Breast epithelium (tissue), 4 donors: ENCODE data around the gene MT1X. TPM values are rescaled to one million over a fixed set of nuclear protein-coding genes. Genes with fewer than 3 reads are reported as not detected.
"Not testable (repeated sequence)": the region's sequence is repeated elsewhere in the genome, so short reads cannot be mapped to it uniquely, and the experiment has no call there.

Experiments used
- DNase-seq, 2 donors: peaks; one replicate each; pipeline ENCODE4 v3.0.0-alpha.2; 2019; ENCODE audit warnings: low spot score in 2 of 2
- H3K27ac ChIP-seq, 2 donors: fragments of 200-600 bp; sonication (generic) in 1 of 2; one replicate each; pipeline ENCODE4 v1.5.1; 2016 to 2019; ENCODE audit warnings: mild to moderate bottlenecking in 1 of 2
- H3K27me3 ChIP-seq, 2 donors: fragments of 200-600 bp; sonication (generic) in 1 of 2; one replicate each; pipeline versions ENCODE4 v1.5.1 to v1.6.0; 2017 to 2019; ENCODE audit warnings: control low read depth in 1 of 2, mild to moderate bottlenecking in 1 of 2
- H3K36me3 ChIP-seq: fragments of 200-600 bp; one replicate; pipeline ENCODE4 v1.5.1; 2019
- H3K4me1 ChIP-seq, 2 donors: fragments of 200-600 bp; sonication (generic); one replicate each; pipeline ENCODE4 v1.5.1; 2016 to 2019; ENCODE audit warnings: control low read depth in 1 of 2
- H3K4me3 ChIP-seq, 3 donors: fragments of 200-600 bp; sonication (generic); 1 replicate in 2 of 3; 2 replicates in 1 of 3; pipeline ENCODE4 v1.5.1; 2016 to 2019; ENCODE audit warnings: mild to moderate bottlenecking in 3 of 3, moderate library complexity in 2 of 3
- H3K9me3 ChIP-seq, 2 donors: fragments of 200-600 bp; sonication (generic) in 1 of 2; one replicate each; pipeline ENCODE4 v1.5.1; 2016 to 2019; ENCODE audit warnings: control low read depth in 1 of 2
- CTCF ChIP-seq, 3 donors: fragments of 450-650 bp; IDR thresholded peaks; one replicate each; pipeline ENCODE4 v1.5.1; 2016 to 2017; ENCODE audit warnings: antibody characterized with exemption in 3 of 3, mild to moderate bottlenecking in 3 of 3, moderate library complexity in 3 of 3
- POLR2A ChIP-seq: fragments of 450-650 bp; IDR thresholded peaks from one replicate; pipeline ENCODE4 v1.6.1; 2016; ENCODE audit warnings: antibody characterized with exemption, mild to moderate bottlenecking, moderate library complexity
- POLR2AphosphoS5 ChIP-seq, 3 donors: sonication (generic); formaldehyde crosslinking; IDR thresholded peaks; one replicate each; pipeline ENCODE4 v1.6.1; 2017; ENCODE audit warnings: antibody characterized with exemption in 3 of 3
- intact Hi-C: fragments of 100-400 bp; cut with DNase I; formaldehyde crosslinking; loops from one replicate; pipeline ENCODE4 v1.15.1; 2023; ENCODE audit warnings: low total_unique reads
- total RNA-seq, 3 donors: library from RNA; depleted of rRNA; stranded (reverse); fragments of >200 nt; gene quantifications; one replicate each; pipeline ENCODE4 v1.1.0, GENCODE V29; 2016

MT1X gene
- total RNA-seq, 3 donors from 2014 or later, result 2,679 to 5,417 (median 3,885) TPM

GRCh38 chr16:56669840-56670619, 12.2 kb upstream of the MT1X start:
- H3K4me3 ChIP-seq, result no peak overlapping the region

GRCh38 chr16:56670620-56670934, 11.7 kb upstream of the MT1X start:
- H3K27me3 ChIP-seq, result peaks cover 0 to 21% of the 10 kb centered on the region in 2 donors
- no peaks in the 10 kb centered on the region for H3K4me1 ChIP-seq
- DNase-seq, result no peak
- no peaks in the 10 kb centered on the region for H3K36me3 ChIP-seq
- TF ChIP-seq CTCF (IDR thresholded peaks at IDR 0.05) (no peak), POLR2AphosphoS5 (IDR thresholded peaks at IDR 0.05) (no peak), POLR2A (no peak)
- intact Hi-C loops, result no loop called here
- no peaks in the 10 kb centered on the region for H3K9me3 ChIP-seq
- H3K27ac ChIP-seq, result no peak overlapping the region
- H3K4me3 ChIP-seq, result no peak overlapping the region

More at GRCh38 chr16:56669840-56670619, 12.2 kb upstream of the MT1X start:
- Histone ChIP-seq H3K9me3 (no peaks in the 10 kb centered on the region), H3K27me3 (peaks cover 0 to 18% of the 10 kb centered on the region in 2 donors), H3K27ac (no peak overlapping the region), H3K4me1 (no peaks in the 10 kb centered on the region), H3K36me3 (no peaks in the 10 kb centered on the region)
- TF ChIP-seq CTCF (IDR thresholded peaks at IDR 0.05), result no peak
- TF ChIP-seq POLR2A, result no peak
- TF ChIP-seq POLR2AphosphoS5 (IDR thresholded peaks at IDR 0.05), result no peak
- DNase-seq, result no peak
- intact Hi-C loops, result loop anchor here (10.0 kb wide), 1 partner anchor 1925 kb away; no protein-coding TSS in a partner anchor

DNA sequence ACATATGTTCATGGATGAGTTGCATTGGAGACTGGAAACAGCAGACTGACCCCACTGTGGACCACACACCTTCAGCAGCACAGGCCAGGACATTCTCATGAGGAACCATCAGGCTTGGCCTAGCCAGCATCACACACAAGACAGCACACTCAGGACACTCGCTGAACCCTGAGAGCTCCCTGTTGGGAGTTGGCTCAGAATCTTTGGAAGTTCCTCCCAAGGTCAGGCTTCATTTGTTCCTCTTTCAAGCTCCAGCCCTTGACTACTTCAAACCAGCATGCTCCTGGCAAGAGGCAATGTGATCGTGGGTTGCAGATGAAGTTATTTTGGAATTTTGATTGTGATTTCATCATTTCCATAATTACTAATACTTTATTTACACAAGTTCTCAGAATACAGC, 10.6 kb upstream of the MT1X start:
- H3K4me1 ChIP-seq, DNase-seq, H3K36me3 ChIP-seq, H3K9me3 ChIP-seq, H3K4me3 ChIP-seq, H3K27ac ChIP-seq, intact Hi-C loops: not testable (repeated sequence)
- H3K27me3 ChIP-seq, result peaks cover 0 to 25% of the 10 kb centered on the region in 2 donors

GRCh38 chr16:56672171-56672570, 10.1 kb upstream of the MT1X start:
- intact Hi-C loops, result not testable (repeated sequence)

DNA sequence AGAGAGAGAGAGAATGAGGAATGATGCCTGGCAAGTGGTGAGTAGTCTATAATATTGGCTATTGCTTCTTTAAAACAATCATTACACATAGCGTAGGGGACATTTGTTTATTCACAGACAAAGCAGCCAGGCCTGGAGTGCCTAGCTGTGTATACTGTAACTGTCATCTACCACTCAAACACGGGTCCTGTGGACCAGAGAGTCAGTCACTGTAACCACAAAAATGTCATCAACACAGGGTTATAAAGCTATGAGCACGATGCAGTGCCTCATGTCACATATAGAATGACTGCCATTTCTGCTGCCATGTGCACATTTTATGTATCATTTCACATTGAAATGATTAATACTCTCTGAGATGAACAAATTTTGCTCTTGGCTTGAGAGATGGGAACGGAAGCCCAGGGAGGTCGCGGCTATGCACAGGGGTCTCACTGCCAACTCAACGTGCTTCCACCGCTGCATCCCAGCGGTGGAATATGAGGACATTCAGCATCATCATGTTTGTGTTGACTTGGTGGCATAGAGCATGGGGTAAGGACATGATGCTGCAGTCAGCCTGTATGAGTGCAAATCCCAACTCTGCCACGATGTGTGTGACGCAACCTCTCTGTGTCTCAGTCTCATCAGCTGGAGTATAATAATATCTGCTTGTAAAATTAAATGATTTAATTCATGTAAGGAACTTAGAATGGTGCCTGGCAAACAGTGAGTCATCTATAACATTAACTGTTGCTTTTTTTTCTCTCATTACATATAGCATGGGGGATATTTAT, 9.3 kb upstream of the MT1X start:
- no peaks in the 10 kb centered on the region for H3K9me3 ChIP-seq
- TF ChIP-seq POLR2A (no peak), POLR2AphosphoS5 (IDR thresholded peaks at IDR 0.05) (no peak), CTCF (IDR thresholded peaks at IDR 0.05) (no peak)
- no peaks in the 10 kb centered on the region for H3K36me3 ChIP-seq
- H3K4me1 ChIP-seq, result no peaks in the 10 kb centered on the region
- intact Hi-C loops, result no loop called here
- H3K27ac ChIP-seq, result no peak overlapping the region
- H3K27me3 ChIP-seq, result peaks cover 0 to 25% of the 10 kb centered on the region in 2 donors
- DNase-seq, result no peak
- H3K4me3 ChIP-seq, result no peak overlapping the region

More at GRCh38 chr16:56672171-56672570, 10.1 kb upstream of the MT1X start:
- not testable (repeated sequence) for H3K27ac ChIP-seq, DNase-seq, H3K4me1 ChIP-seq, H3K36me3 ChIP-seq, H3K9me3 ChIP-seq, H3K4me3 ChIP-seq
- H3K27me3 ChIP-seq, result peaks cover 0 to 25% of the 10 kb centered on the region in 2 donors

GRCh38 chr16:56673921-56674320, 8.3 kb upstream of the MT1X start:
- intact Hi-C loops, result no loop called here
- TF ChIP-seq POLR2AphosphoS5 (IDR thresholded peaks at IDR 0.05) (no peak), POLR2A (no peak), CTCF (IDR thresholded peaks at IDR 0.05) (peak; percentile 50 to 74 (median 61))
- peak in 1 of 2 donors; percentile 33 for DNase-seq

DNA sequence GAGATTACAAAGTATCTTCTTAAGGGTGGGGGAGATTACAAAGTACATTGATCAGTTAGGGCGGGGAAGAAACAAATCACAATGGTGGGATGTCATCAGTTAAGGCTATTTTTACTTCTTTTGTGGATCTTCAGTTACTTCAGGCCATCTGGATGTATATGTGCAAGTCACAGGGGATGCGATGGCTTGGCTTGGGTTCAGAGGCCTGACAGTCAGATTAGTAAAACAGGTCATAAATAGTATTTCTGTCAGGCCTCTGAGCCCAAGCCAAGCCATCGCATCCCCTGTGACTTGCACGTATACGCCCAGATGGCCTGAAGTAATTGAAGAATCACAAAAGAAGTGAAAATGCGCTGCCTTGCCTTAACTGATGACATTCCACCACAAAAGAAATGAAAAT, 7.7 kb upstream of the MT1X start:
- H3K4me1 ChIP-seq, H3K27ac ChIP-seq, H3K9me3 ChIP-seq, H3K36me3 ChIP-seq, DNase-seq, H3K4me3 ChIP-seq, intact Hi-C loops: not testable (repeated sequence)
- peaks cover 0 to 15% of the 10 kb centered on the region in 2 donors for H3K27me3 ChIP-seq

More at GRCh38 chr16:56673921-56674320, 8.3 kb upstream of the MT1X start:
- H3K27ac ChIP-seq, result no peak overlapping the region
- no peaks in the 10 kb centered on the region for H3K4me1 ChIP-seq
- no peaks in the 10 kb centered on the region for H3K9me3 ChIP-seq
- H3K27me3 ChIP-seq, result peaks cover 0 to 22% of the 10 kb centered on the region in 2 donors
- H3K4me3 ChIP-seq, result no peak overlapping the region
- H3K36me3 ChIP-seq, result no peaks in the 10 kb centered on the region
